ENCODE results near the gene SPEN. TPM values are rescaled to one million over a fixed set of nuclear protein-coding genes. Genes with fewer than 3 reads are reported as not detected.

SPEN gene
- total and polyA plus RNA-seq, 9 of the 15 experiments (the other 6 are each of a cell fraction or from before 2014, with no cell fraction given): 5.7 to 87.5 (median 27.2) TPM

- ChIA-PET POLR2A (interaction anchor here (0.7 to 4.5 kb wide), 4 partner anchors 14 to 128 kb away, joined by 3 to 15 read pairs (median 4); no protein-coding TSS in a partner anchor), CTCF (ENCODE audit: low intra/inter-chr PET ratio) (no interaction called here)
- in situ Hi-C loops (cut with MboI): no loop called here
- H3K79me2 ChIP-seq (ENCODE audit: control insufficient read depth, insufficient read depth, low read length): peaks cover 14% of the 10 kb centered on the region
- H3K4me1 ChIP-seq (replicated peaks in 1 of 2; ENCODE audit: control insufficient read depth in 2 of 2, insufficient read depth in 2 of 2, low read length in 2 of 2): no peaks in the 10 kb centered on the region
- 89% methylated on average over 2 of the region's 2 CpGs for WGBS (ENCODE audit: insufficient coverage, low coverage, missing lambda C conversion rate)
- intact Hi-C loops (cut with micrococcal nuclease): no loop called here
- H3K4me3 ChIP-seq: no peak overlapping the region
- no peaks in the 10 kb centered on the region for H3K9me1 ChIP-seq (ENCODE audit: control insufficient read depth, insufficient read depth, low read length)
- H2AFZ ChIP-seq (ENCODE audit: low read depth, low read length): no peak overlapping the region
- BruUV-seq (replicated peaks): no TSS peak
- H3K36me3 ChIP-seq (ENCODE audit: control insufficient read depth, insufficient read depth, low read length): peaks cover 91% of the 10 kb centered on the region
- FAIRE-seq (no peak), DNase-seq (ENCODE audit: extremely low read depth in 1 of 4, low spot score in 3 of 4) (no peak), ATAC-seq (no peak)
- H4K20me1 ChIP-seq (replicated peaks; ENCODE audit: control insufficient read depth, insufficient read depth, low read length): no peaks in the 10 kb centered on the region
- H3K4me2 ChIP-seq (ENCODE audit: insufficient read depth, low read length): no peak overlapping the region
- no peaks in the 10 kb centered on the region for H3K27me3 ChIP-seq (ENCODE audit: control insufficient read depth in 2 of 2, insufficient read depth in 2 of 2, low read length in 2 of 2)
- no peak overlapping the region for H3K9ac ChIP-seq (ENCODE audit: insufficient read depth in 1 of 2, low read depth in 2 of 2, low read length in 2 of 2)
- no peaks in the 10 kb centered on the region for H3K9me3 ChIP-seq (replicated peaks; ENCODE audit: control insufficient read depth, insufficient read depth, low read depth, low read length)
- H3K27ac ChIP-seq (ENCODE audit: extremely low read depth, low read depth, low read length): no peak overlapping the region
- TF ChIP-seq MLX (CRISPR knock-in tag; conservative IDR thresholded peaks at IDR 0.05) (no peak), ZNF512 (tag; IDR thresholded peaks at IDR 0.05) (no peak), MECOM (CRISPR knock-in tag; IDR thresholded peaks at IDR 0.05) (no peak), NCOA2 (IDR thresholded peaks at IDR 0.05; ENCODE audit: partially characterized antibody in 2 of 2) (no peak), PURB (CRISPR knock-in tag; IDR thresholded peaks at IDR 0.05; ENCODE audit: low read depth) (no peak), NR0B1 (IDR thresholded peaks at IDR 0.05; ENCODE audit: partially characterized antibody) (no peak), TAL1 (IDR thresholded peaks at IDR 0.05) (no peak), AFF1 (IDR thresholded peaks at IDR 0.05; ENCODE audit: low read depth in 1 of 2, partially characterized antibody in 2 of 2) (no peak), ELK3 (CRISPR knock-in tag; IDR thresholded peaks at IDR 0.05) (no peak), KAT2B (IDR thresholded peaks at IDR 0.05; ENCODE audit: low read depth, low read length) (no peak), RBM39 (optimal IDR thresholded peaks at IDR 0.05; ENCODE audit: low read depth, low read length) (no peak), DPF2 (IDR thresholded peaks at IDR 0.05) (no peak), CBX2 (IDR thresholded peaks at IDR 0.05; ENCODE audit: insufficient read depth, low read length, poor library complexity, severe bottlenecking) (no peak), KLF1 (tag; IDR thresholded peaks at IDR 0.05) (no peak)
Observed at GRCh38 chr1:15923241-15923640, 75.7 kb downstream of the SPEN start.

Data from K562 (cell line).